Stomach (tissue), 4 donors: ENCODE results near the gene EIF1.

Source experiments
- POLR2A ChIP-seq, 4 donors: fragments of 450-650 bp; IDR thresholded peaks; one replicate each; pipeline ENCODE4 v1.6.1; 2016; ENCODE audit warnings: antibody characterized with exemption in 4 of 4, control low read depth in 2 of 4, mild to moderate bottlenecking in 1 of 4, moderate library complexity in 1 of 4
- TF ChIP-seq, protein P1 (sequence below), 7 experiments: fragments of 450-650 bp in 4 of 7; fragments of 200-600 bp in 3 of 7; sonication (generic) in 3 of 7; IDR thresholded peaks; one replicate each; pipeline ENCODE4 v1.5.1; 2016 to 2019; ENCODE audit warnings: antibody characterized with exemption in 7 of 7, control low read depth in 2 of 7, mild to moderate bottlenecking in 1 of 7

DNA sequence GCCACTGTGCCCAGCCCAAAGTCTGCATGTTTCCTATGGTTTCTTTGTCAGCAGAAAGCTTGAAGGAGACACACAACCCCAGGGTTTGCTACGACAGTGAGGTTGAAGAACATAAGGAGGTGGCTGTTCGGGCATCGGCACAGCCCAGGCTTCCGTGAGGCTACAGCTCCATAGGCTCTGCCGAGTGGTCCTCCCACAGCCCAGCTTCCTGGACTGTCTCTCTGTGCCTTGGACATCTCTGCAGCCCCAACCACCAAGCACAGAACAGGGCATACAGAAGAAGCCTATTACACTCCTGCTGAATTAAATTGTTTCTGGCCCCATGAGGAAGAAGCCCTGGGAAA is 49.0 kb downstream of the EIF1 start:
- TF ChIP-seq, protein P1, sequence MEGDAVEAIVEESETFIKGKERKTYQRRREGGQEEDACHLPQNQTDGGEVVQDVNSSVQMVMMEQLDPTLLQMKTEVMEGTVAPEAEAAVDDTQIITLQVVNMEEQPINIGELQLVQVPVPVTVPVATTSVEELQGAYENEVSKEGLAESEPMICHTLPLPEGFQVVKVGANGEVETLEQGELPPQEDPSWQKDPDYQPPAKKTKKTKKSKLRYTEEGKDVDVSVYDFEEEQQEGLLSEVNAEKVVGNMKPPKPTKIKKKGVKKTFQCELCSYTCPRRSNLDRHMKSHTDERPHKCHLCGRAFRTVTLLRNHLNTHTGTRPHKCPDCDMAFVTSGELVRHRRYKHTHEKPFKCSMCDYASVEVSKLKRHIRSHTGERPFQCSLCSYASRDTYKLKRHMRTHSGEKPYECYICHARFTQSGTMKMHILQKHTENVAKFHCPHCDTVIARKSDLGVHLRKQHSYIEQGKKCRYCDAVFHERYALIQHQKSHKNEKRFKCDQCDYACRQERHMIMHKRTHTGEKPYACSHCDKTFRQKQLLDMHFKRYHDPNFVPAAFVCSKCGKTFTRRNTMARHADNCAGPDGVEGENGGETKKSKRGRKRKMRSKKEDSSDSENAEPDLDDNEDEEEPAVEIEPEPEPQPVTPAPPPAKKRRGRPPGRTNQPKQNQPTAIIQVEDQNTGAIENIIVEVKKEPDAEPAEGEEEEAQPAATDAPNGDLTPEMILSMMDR (IDR thresholded peaks at IDR 0.05) = no peak
- no peak for TF ChIP-seq POLR2A (IDR thresholded peaks at IDR 0.05)
